Measurements from ENCODE around the gene ZMYND11. TPM values are rescaled to one million over a fixed set of nuclear protein-coding genes. Genes with fewer than 3 reads are reported as not detected.
"Not testable (repeated sequence)": the region's sequence is repeated elsewhere in the genome, so short reads cannot be mapped to it uniquely, and the experiment has no call there.

The ZMYND11 gene
- total and polyA plus RNA-seq, 7 donors = 21.5 to 138 (median 112) TPM

DNA sequence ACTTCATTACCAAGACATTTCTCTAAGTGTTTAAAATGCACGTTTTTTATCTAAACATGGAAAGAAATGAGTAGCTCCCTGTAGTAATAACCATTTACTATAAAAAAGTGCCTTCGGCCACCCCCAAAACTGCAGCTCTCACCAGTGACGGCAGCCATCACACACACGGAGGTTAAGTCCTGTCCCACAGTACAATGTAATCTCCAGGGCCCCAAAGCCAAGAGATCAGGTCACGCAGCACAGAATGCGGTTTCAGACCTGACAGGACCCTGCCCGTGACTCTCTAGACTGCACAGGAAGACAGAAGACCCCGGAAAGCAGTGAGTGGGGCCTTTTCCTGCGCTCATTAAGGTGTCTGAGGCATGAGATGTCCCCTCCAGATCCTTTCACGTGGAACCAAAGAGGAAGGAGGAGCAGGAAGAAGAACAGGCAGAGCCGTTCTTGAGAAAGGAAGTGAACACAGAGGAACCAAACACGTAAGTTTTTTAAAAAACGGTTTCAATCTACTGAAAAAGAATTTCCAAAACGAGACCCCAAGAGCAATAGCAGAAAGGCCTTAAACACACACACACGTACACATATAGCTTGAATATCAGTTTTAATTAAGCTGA is 125.7 kb downstream of the ZMYND11 start:
- Histone ChIP-seq H3K4me1 (no peaks in the 10 kb centered on the region), H3K27me3 (no peaks in the 10 kb centered on the region), H3K9me3 (no peaks in the 10 kb centered on the region), H3K36me3 (peaks cover 0 to 3% (median 0%) of the 10 kb centered on the region in 4 donors), H3K27ac (no peak overlapping the region), H3K4me3 (no peak overlapping the region)
- TF ChIP-seq POLR2AphosphoS5 (IDR thresholded peaks at IDR 0.05) (no peak), POLR2A (IDR thresholded peaks at IDR 0.05) (no peak), EP300 (IDR thresholded peaks at IDR 0.05) (no peak)
- TF ChIP-seq, protein P1, sequence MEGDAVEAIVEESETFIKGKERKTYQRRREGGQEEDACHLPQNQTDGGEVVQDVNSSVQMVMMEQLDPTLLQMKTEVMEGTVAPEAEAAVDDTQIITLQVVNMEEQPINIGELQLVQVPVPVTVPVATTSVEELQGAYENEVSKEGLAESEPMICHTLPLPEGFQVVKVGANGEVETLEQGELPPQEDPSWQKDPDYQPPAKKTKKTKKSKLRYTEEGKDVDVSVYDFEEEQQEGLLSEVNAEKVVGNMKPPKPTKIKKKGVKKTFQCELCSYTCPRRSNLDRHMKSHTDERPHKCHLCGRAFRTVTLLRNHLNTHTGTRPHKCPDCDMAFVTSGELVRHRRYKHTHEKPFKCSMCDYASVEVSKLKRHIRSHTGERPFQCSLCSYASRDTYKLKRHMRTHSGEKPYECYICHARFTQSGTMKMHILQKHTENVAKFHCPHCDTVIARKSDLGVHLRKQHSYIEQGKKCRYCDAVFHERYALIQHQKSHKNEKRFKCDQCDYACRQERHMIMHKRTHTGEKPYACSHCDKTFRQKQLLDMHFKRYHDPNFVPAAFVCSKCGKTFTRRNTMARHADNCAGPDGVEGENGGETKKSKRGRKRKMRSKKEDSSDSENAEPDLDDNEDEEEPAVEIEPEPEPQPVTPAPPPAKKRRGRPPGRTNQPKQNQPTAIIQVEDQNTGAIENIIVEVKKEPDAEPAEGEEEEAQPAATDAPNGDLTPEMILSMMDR (IDR thresholded peaks at IDR 0.05) = no peak
- WGBS, 2 donors = 70 to 88% methylated on average over 15 of the region's 15 CpGs
- DNase-seq = no peak
- intact Hi-C loops (cut with DNase I) = no loop called here

DNA sequence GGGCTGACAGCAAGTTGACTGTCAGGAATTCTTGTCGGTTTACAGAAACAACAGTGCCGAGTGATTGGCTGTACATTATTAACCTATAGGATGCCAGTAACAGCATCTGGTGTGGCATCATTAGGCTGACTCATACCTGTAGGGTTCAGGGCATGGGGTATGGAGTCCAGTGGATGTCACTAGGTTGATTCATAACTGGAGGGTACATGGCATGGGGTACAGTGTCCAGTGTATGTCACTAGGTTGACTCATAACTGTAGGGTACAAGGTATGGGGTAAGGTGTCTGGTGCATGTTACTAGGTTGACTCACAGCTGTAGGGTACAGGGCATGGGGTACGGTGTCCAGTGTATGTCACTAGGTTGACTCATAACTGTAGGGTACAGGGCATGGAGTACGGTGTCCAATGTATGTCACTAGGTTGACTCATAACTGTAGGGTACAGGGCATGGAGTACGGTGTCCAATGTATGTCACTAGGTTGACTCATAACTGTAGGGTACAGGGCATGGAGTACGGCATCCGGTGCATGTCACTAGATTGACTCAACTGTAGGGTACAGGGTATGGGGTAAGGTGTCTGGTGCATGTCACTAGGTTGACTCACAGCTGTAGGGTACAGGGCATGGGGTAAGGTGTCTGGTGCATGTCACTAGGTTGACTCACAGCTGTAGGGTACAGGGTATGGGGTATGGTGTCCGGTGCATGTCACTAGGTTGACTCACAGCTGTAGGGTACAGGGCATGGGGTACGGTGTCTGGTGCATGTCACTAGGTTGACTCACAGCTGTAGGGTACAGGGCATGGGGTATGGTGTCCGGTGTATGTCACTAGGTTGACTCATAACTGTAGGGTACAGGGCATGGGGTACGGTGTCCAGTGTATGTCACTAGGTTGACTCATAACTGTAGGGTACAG is 129.2 kb downstream of the ZMYND11 start:
- DNase-seq; H3K27ac ChIP-seq; H3K36me3 ChIP-seq; H3K4me3 ChIP-seq; intact Hi-C loops (cut with DNase I); H3K9me3 ChIP-seq; H3K4me1 ChIP-seq; H3K27me3 ChIP-seq: not testable (repeated sequence)
- 79 to 83% methylated on average over 11 of the region's 11 CpGs for WGBS, 2 donors

DNA sequence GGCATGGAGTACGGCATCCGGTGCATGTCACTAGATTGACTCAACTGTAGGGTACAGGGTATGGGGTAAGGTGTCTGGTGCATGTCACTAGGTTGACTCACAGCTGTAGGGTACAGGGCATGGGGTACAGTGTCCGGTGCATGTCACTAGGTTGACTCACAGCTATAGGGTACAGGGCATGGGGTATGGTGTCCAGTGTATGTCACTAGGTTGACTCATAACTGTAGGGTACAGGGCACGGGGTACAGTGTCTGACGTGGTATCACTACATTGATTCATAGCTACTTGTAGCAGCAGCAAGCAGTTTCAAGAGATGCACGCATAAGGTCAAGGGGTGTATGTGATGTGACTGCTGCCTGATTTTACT is 129.8 kb downstream of the ZMYND11 start:
- H3K9me3 ChIP-seq; H3K4me3 ChIP-seq; H3K36me3 ChIP-seq; DNase-seq; H3K27ac ChIP-seq; H3K27me3 ChIP-seq; H3K4me1 ChIP-seq; intact Hi-C loops (cut with DNase I): not testable (repeated sequence)
- 93% methylated on average over 6 of the region's 6 CpGs for WGBS, 2 donors

DNA sequence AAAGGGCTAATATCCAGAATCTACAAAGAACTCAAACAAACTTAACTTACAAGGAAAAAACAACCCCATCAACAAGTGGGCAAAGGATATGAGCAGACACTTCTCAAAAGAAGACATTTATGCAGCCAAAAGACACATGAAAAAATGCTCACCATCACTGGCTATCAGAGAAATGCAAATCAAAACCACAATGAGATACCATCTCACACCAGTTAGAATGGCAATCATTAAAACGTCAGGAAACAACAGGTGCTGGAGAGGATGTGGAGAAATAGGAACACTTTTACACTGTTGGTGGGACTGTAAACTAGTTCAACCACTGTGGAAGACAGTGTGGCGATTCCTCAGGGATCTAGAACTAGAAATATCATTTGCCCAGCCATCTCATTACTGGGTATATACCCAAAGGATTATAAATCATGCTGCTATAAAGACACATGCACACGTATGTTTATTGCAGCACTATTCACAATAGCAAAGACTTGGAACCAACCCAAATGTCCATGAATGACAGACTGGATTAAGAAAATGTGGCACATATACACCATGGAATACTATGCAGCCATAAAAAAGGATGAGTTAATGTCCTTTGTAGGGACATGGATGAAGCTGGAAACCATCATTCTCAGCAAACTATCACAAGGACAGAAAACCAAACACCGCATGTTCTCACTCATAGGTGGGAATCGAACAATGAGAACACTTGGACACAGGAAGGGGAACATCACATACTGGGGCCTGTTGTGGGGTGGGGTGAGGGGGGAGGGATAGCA is 130.7 kb downstream of the ZMYND11 start:
- H3K9me3 ChIP-seq; H3K27ac ChIP-seq; H3K27me3 ChIP-seq; intact Hi-C loops (cut with DNase I); H3K4me3 ChIP-seq; H3K36me3 ChIP-seq; H3K4me1 ChIP-seq; DNase-seq: not testable (repeated sequence)
- WGBS, 2 donors = 66 to 78% methylated on average over 5 of the region's 5 CpGs

DNA sequence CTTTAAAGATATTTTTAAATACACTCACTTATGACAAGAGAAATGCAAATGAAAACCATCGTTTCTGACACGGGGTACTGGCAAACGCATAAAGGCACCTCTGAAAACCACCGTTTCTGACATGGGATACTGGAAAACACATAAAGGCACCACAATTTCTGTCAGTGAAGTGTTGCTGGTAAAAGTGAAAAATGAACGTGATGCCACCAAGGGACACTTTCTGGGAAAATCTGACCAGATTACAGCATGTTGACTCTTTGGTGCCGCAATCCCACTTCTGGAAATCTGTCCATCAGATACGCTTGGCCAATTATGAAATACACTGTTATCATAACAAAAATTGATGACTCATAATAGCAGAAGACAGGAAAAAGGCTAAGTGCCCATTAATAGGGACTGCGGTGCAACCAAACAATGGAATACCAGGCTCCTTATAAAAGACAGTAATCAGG is 131.7 kb downstream of the ZMYND11 start:
- no peaks in the 10 kb centered on the region for H3K4me1 ChIP-seq
- no peak for DNase-seq
- H3K27ac ChIP-seq = no peak overlapping the region
- 74 to 82% methylated on average over 8 of the region's 8 CpGs for WGBS, 2 donors
- no peaks in the 10 kb centered on the region for H3K9me3 ChIP-seq
- TF ChIP-seq, protein P1 (IDR thresholded peaks at IDR 0.05) = no peak
- TF ChIP-seq POLR2A (IDR thresholded peaks at IDR 0.05) (no peak), POLR2AphosphoS5 (IDR thresholded peaks at IDR 0.05) (no peak), EP300 (IDR thresholded peaks at IDR 0.05) (no peak)
- no peaks in the 10 kb centered on the region for H3K27me3 ChIP-seq
- intact Hi-C loops (cut with DNase I) = no loop called here
- no peak overlapping the region for H3K4me3 ChIP-seq
- no peaks in the 10 kb centered on the region for H3K36me3 ChIP-seq

DNA sequence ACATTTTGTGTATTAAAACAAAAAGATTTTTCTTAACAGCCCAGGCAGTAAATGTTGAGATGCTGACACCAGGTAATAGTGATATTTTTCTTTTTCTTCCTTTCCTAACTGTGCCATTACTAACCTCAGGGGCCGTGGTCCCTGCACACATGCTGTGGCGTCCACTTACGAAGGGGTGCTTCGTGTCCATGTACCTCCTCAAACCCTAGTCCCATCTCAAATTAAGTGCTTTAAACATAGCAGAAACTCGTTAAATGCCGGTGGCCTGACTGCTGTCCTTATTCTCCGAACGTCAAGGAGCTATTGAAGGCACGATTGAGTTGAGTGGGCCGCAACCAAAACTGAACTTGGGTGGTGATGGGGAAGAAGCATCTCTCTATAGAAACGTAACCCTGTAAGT is 132.4 kb downstream of the ZMYND11 start:
- WGBS, 2 donors = 93% methylated on average over 11 of the region's 11 CpGs
- Histone ChIP-seq H3K4me3 (no peak overlapping the region), H3K9me3 (no peaks in the 10 kb centered on the region), H3K36me3 (peaks cover 0 to 3% (median under 1%) of the 10 kb centered on the region in 4 donors), H3K4me1 (no peaks in the 10 kb centered on the region), H3K27me3 (no peaks in the 10 kb centered on the region), H3K27ac (no peak overlapping the region)
- DNase-seq = no peak
- no peak for TF ChIP-seq EP300 (IDR thresholded peaks at IDR 0.05)
- TF ChIP-seq POLR2AphosphoS5 (IDR thresholded peaks at IDR 0.05) = no peak
- TF ChIP-seq, protein P1 (IDR thresholded peaks at IDR 0.05) = no peak
- TF ChIP-seq POLR2A (IDR thresholded peaks at IDR 0.05) = no peak
- intact Hi-C loops (cut with DNase I) = no loop called here

Data from sigmoid colon (tissue), 7 donors.